IgD-negative memory B cell (primary cell): ENCODE measurements around the gene SNAP47. TPM values are rescaled to one million over a fixed set of nuclear protein-coding genes. Genes with fewer than 3 reads are reported as not detected.

ENCODE experiments used
- H3K27ac Mint-ChIP-seq, 3 donors: one replicate each; pipeline ENCODE4 v1.8.0; 2020 to 2022; ENCODE audit warnings: mild to moderate bottlenecking in 3 of 3, mixed read lengths in 3 of 3, moderate library complexity in 1 of 3
- H3K27me3 Mint-ChIP-seq: one replicate; pipeline ENCODE4 v1.8.0; 2021; ENCODE audit warnings: mixed read lengths
- H3K36me3 Mint-ChIP-seq: one replicate; pipeline ENCODE4 v1.8.0; 2020; ENCODE audit warnings: mild to moderate bottlenecking, mixed read lengths
- H3K4me1 Mint-ChIP-seq, 3 donors: one replicate each; pipeline ENCODE4 v1.8.0; 2020 to 2022; ENCODE audit warnings: mixed read lengths in 3 of 3, mild to moderate bottlenecking in 1 of 3
- H3K4me3 Mint-ChIP-seq, 4 donors: one replicate each; pipeline ENCODE4 v1.8.0; 2020 to 2022; ENCODE audit warnings: mild to moderate bottlenecking in 4 of 4, mixed read lengths in 4 of 4, moderate library complexity in 3 of 4
- H3K9me3 Mint-ChIP-seq, 3 donors: one replicate each; pipeline ENCODE4 v1.8.0; 2020 to 2021; ENCODE audit warnings: mixed read lengths in 3 of 3, mild to moderate bottlenecking in 1 of 3
- polyA plus RNA-seq: library from polyadenylated mRNA; unstranded; fragments of 300-500 nt; fragmentation: Illumina TruSeq; gene quantifications from one replicate; pipeline ENCODE4 v1.2.3, GENCODE V29; 2021

SNAP47 gene
- polyA plus RNA-seq, 1 donor from 2014 or later: 42.9 TPM

GRCh38 chr1:227775841-227776240 is 40.6 kb downstream of the SNAP47 start:
- Mint-ChIP-seq H3K27ac (no peak overlapping the region), H3K4me1 (no peaks in the 10 kb centered on the region), H3K4me3 (no peak overlapping the region), H3K27me3 (no peaks in the 10 kb centered on the region), H3K9me3 (no peaks in the 10 kb centered on the region), H3K36me3 (no peaks in the 10 kb centered on the region)

GRCh38 chr1:227776331-227776771 is 41.1 kb downstream of the SNAP47 start:
- Mint-ChIP-seq H3K27me3 (no peaks in the 10 kb centered on the region), H3K36me3 (no peaks in the 10 kb centered on the region), H3K27ac (no peak overlapping the region), H3K9me3 (no peaks in the 10 kb centered on the region), H3K4me1 (no peaks in the 10 kb centered on the region), H3K4me3 (no peak overlapping the region)

- H3K27me3 Mint-ChIP-seq: no peaks in the 10 kb centered on the region
- H3K4me3 Mint-ChIP-seq: no peak overlapping the region
- no peaks in the 10 kb centered on the region for H3K4me1 Mint-ChIP-seq
- H3K36me3 Mint-ChIP-seq: no peaks in the 10 kb centered on the region
- H3K9me3 Mint-ChIP-seq: no peaks in the 10 kb centered on the region
- H3K27ac Mint-ChIP-seq: no peak overlapping the region
These were observed 41.9 kb downstream of the SNAP47 start for GRCh38 chr1:227777156-227777555.

GRCh38 chr1:227777646-227778045 is 42.4 kb downstream of the SNAP47 start:
- H3K27ac Mint-ChIP-seq: no peak overlapping the region
- no peaks in the 10 kb centered on the region for H3K27me3 Mint-ChIP-seq
- no peaks in the 10 kb centered on the region for H3K4me1 Mint-ChIP-seq
- H3K36me3 Mint-ChIP-seq: no peaks in the 10 kb centered on the region
- H3K4me3 Mint-ChIP-seq: no peak overlapping the region
- no peaks in the 10 kb centered on the region for H3K9me3 Mint-ChIP-seq

GRCh38 chr1:227778401-227778947 is 43.2 kb downstream of the SNAP47 start:
- H3K27me3 Mint-ChIP-seq: no peaks in the 10 kb centered on the region
- no peak overlapping the region for H3K27ac Mint-ChIP-seq
- H3K9me3 Mint-ChIP-seq: no peaks in the 10 kb centered on the region
- no peak overlapping the region for H3K4me3 Mint-ChIP-seq
- H3K4me1 Mint-ChIP-seq: peaks cover 0 to 4% (median 0%) of the 10 kb centered on the region in 3 donors
- H3K36me3 Mint-ChIP-seq: no peaks in the 10 kb centered on the region

- Mint-ChIP-seq H3K36me3 (no peaks in the 10 kb centered on the region), H3K27me3 (no peaks in the 10 kb centered on the region), H3K4me3 (no peak overlapping the region), H3K27ac (no peak overlapping the region), H3K4me1 (peaks cover 0 to 4% (median 0%) of the 10 kb centered on the region in 3 donors), H3K9me3 (no peaks in the 10 kb centered on the region)
These were observed 43.8 kb downstream of the SNAP47 start for GRCh38 chr1:227779021-227779441.

GRCh38 chr1:227779685-227780084 is 44.5 kb downstream of the SNAP47 start:
- Mint-ChIP-seq H3K9me3 (no peaks in the 10 kb centered on the region), H3K27me3 (no peaks in the 10 kb centered on the region), H3K27ac (peak overlapping the region in 1 of 3 donors; percentile 35), H3K4me3 (no peak overlapping the region), H3K4me1 (peaks cover 0 to 4% (median 0%) of the 10 kb centered on the region in 3 donors), H3K36me3 (no peaks in the 10 kb centered on the region)

- H3K27ac Mint-ChIP-seq: peak overlapping the region in 1 of 3 donors; percentile 35
- no peaks in the 10 kb centered on the region for H3K36me3 Mint-ChIP-seq
- H3K4me3 Mint-ChIP-seq: no peak overlapping the region
- peaks cover under 1 to 5% (median under 1%) of the 10 kb centered on the region in 3 donors for H3K4me1 Mint-ChIP-seq
- no peaks in the 10 kb centered on the region for H3K27me3 Mint-ChIP-seq
- H3K9me3 Mint-ChIP-seq: peaks cover 0 to under 1% (median 0%) of the 10 kb centered on the region in 3 donors
These were observed 45.1 kb downstream of the SNAP47 start for GRCh38 chr1:227780101-227781044.

GRCh38 chr1:227781314-227781930 is 46.2 kb downstream of the SNAP47 start:
- H3K36me3 Mint-ChIP-seq: no peaks in the 10 kb centered on the region
- peaks cover 2% of the 10 kb centered on the region for H3K27me3 Mint-ChIP-seq
- peaks cover 6 to 9% (median 9%) of the 10 kb centered on the region in 3 donors for H3K4me1 Mint-ChIP-seq
- H3K27ac Mint-ChIP-seq: no peak overlapping the region
- H3K4me3 Mint-ChIP-seq: no peak overlapping the region
- peaks cover 0 to 2% (median 0%) of the 10 kb centered on the region in 3 donors for H3K9me3 Mint-ChIP-seq

- Mint-ChIP-seq H3K36me3 (no peaks in the 10 kb centered on the region), H3K9me3 (peaks cover 0 to 2% (median 0%) of the 10 kb centered on the region in 3 donors), H3K27me3 (peaks cover 2% of the 10 kb centered on the region), H3K4me1 (peaks cover 9 to 13% (median 9%) of the 10 kb centered on the region in 3 donors), H3K27ac (no peak overlapping the region), H3K4me3 (peak overlapping the region in 1 of 4 donors; percentile 33)
These were observed 47.0 kb downstream of the SNAP47 start for GRCh38 chr1:227782226-227782625.

GRCh38 chr1:227785094-227785804 is 50.0 kb downstream of the SNAP47 start:
- peaks cover 2% of the 10 kb centered on the region for H3K27me3 Mint-ChIP-seq
- H3K4me1 Mint-ChIP-seq: peaks cover 9 to 18% (median 13%) of the 10 kb centered on the region in 3 donors
- H3K27ac Mint-ChIP-seq: peak overlapping the region in 2 of 3 donors; percentile 53 to 60
- peaks cover 0 to 2% (median 0%) of the 10 kb centered on the region in 3 donors for H3K9me3 Mint-ChIP-seq
- peak overlapping the region in 3 of 4 donors; percentile 55 to 76 (median 67) for H3K4me3 Mint-ChIP-seq
- H3K36me3 Mint-ChIP-seq: no peaks in the 10 kb centered on the region

GRCh38 chr1:227785805-227786671 is 50.8 kb downstream of the SNAP47 start:
- Mint-ChIP-seq H3K27ac (peak overlapping the region in 2 of 3 donors; percentile 53 to 60), H3K4me1 (peaks cover 9 to 18% (median 13%) of the 10 kb centered on the region in 3 donors), H3K36me3 (no peaks in the 10 kb centered on the region), H3K4me3 (peak overlapping the region; percentile 55 to 76 (median 66)), H3K27me3 (peaks cover 2% of the 10 kb centered on the region), H3K9me3 (peaks cover 0 to 2% (median 0%) of the 10 kb centered on the region in 3 donors)

GRCh38 chr1:227786673-227787512 is 51.7 kb downstream of the SNAP47 start:
- peaks cover 2% of the 10 kb centered on the region for H3K27me3 Mint-ChIP-seq
- H3K4me1 Mint-ChIP-seq: peaks cover 9 to 18% (median 13%) of the 10 kb centered on the region in 3 donors
- peak overlapping the region; percentile 81 to 93 (median 92) for H3K4me3 Mint-ChIP-seq
- H3K9me3 Mint-ChIP-seq: peaks cover 0 to 2% (median 0%) of the 10 kb centered on the region in 3 donors
- H3K36me3 Mint-ChIP-seq: no peaks in the 10 kb centered on the region
- peak overlapping the region in 2 of 3 donors; percentile 82 to 87 for H3K27ac Mint-ChIP-seq
